H9 (cell line): ENCODE measurements around the gene CTNNA1. TPM values are rescaled to one million over a fixed set of nuclear protein-coding genes. Genes with fewer than 3 reads are reported as not detected.
A peak's percentile ranks its signal among the peaks of the same experiment; 100 is the strongest.

Experiments
- DNase-seq: peaks from one replicate; pipeline ENCODE4 v3.0.0-alpha.2; 2017
- H2AFZ ChIP-seq: one replicate; pipeline ENCODE4 v1.6.1; 2013; ENCODE audit warnings: mild to moderate bottlenecking, low read length, control low read depth, moderate library complexity
- H2AK5ac ChIP-seq: 2 replicates; pipeline ENCODE4 v1.6.1; 2013; ENCODE audit warnings: low read length, control low read depth, mixed read lengths; ENCODE audit not compliant: insufficient read length
- H2BK120ac ChIP-seq: one replicate; pipeline ENCODE4 v1.6.1; 2013; ENCODE audit warnings: low read depth, mild to moderate bottlenecking, low read length, control low read depth, inconsistent platforms; ENCODE audit not compliant: poor library complexity, severe bottlenecking
- H2BK12ac ChIP-seq: 2 replicates; pipeline ENCODE4 v1.6.1; 2013; ENCODE audit warnings: low read length, control low read depth, mixed read lengths, low read depth; ENCODE audit not compliant: insufficient read length
- H2BK15ac ChIP-seq: 2 replicates; pipeline ENCODE4 v1.6.1; 2013; ENCODE audit warnings: low read depth, low read length, control low read depth
- H2BK20ac ChIP-seq: one replicate; pipeline ENCODE4 v1.6.1; 2013; ENCODE audit warnings: low read depth, mild to moderate bottlenecking, low read length, control low read depth, inconsistent platforms; ENCODE audit not compliant: poor library complexity, severe bottlenecking
- H2BK5ac ChIP-seq: 2 replicates; pipeline ENCODE4 v1.6.1; 2013; ENCODE audit warnings: low read length, control low read depth, mixed read lengths; ENCODE audit not compliant: insufficient read length
- H3K14ac ChIP-seq: 2 replicates; pipeline ENCODE4 v1.6.1; 2013; ENCODE audit warnings: low read length, control low read depth; ENCODE audit not compliant: insufficient read depth
- H3K18ac ChIP-seq: 2 replicates; pipeline ENCODE4 v1.6.1; 2013; ENCODE audit warnings: low read depth, mild to moderate bottlenecking, mixed read lengths, low read length, control low read depth; ENCODE audit not compliant: insufficient read length
- H3K23ac ChIP-seq: 2 replicates; pipeline ENCODE4 v1.6.1; 2013; ENCODE audit warnings: low read length, control low read depth, mixed read lengths, low read depth; ENCODE audit not compliant: insufficient read length
- H3K23me2 ChIP-seq: 2 replicates; pipeline ENCODE4 v1.6.1; 2013; ENCODE audit warnings: low read depth, mild to moderate bottlenecking, mixed read lengths, low read length, control low read depth; ENCODE audit not compliant: insufficient read length, poor library complexity, severe bottlenecking
- H3K27ac ChIP-seq: 2 replicates; pipeline ENCODE4 v1.5.1; 2013; ENCODE audit warnings: low read length, control low read depth, mixed read lengths, low read depth; ENCODE audit not compliant: insufficient read length
- H3K27me3 ChIP-seq: 2 replicates; pipeline ENCODE4 v1.6.1; 2013; ENCODE audit warnings: low read length, control low read depth, inconsistent platforms; ENCODE audit not compliant: insufficient read depth
- H3K4ac ChIP-seq: 2 replicates; pipeline ENCODE4 v1.6.1; 2013; ENCODE audit warnings: low read depth, mild to moderate bottlenecking, control low read depth, inconsistent platforms, low read length, moderate library complexity
- H3K4me1 ChIP-seq: 2 replicates; pipeline ENCODE4 v1.6.1; 2013; ENCODE audit warnings: low read length, control low read depth, inconsistent platforms; ENCODE audit not compliant: insufficient read depth
- H3K4me2 ChIP-seq: 2 replicates; pipeline ENCODE4 v1.6.1; 2013; ENCODE audit warnings: low read length, control low read depth, mixed read lengths; ENCODE audit not compliant: insufficient read length, insufficient read depth
- H3K56ac ChIP-seq: 2 replicates; pipeline ENCODE4 v1.6.1; 2013; ENCODE audit warnings: low read depth, mild to moderate bottlenecking, mixed read lengths, low read length, control low read depth; ENCODE audit not compliant: insufficient read length
- H3K79me1 ChIP-seq: 2 replicates; pipeline ENCODE4 v1.6.1; 2013; ENCODE audit warnings: low read depth, mild to moderate bottlenecking, moderate library complexity, low read length, control low read depth, inconsistent platforms; ENCODE audit not compliant: insufficient read depth, poor library complexity, severe bottlenecking
- H3K79me2 ChIP-seq: 2 replicates; pipeline ENCODE4 v1.6.1; 2013; ENCODE audit warnings: low read length, control low read depth, inconsistent platforms; ENCODE audit not compliant: insufficient read depth
- H3K9ac ChIP-seq: 2 replicates; pipeline ENCODE4 v1.6.1; 2013; ENCODE audit warnings: low read length, control low read depth, mixed read lengths; ENCODE audit not compliant: insufficient read length; ENCODE audit errors: extremely low read depth
- H3K9me3 ChIP-seq: one replicate; pipeline ENCODE4 v1.6.1; 2013; ENCODE audit warnings: low read depth, low read length, inconsistent platforms; ENCODE audit not compliant: control insufficient read depth
- H3T11ph ChIP-seq: one replicate; pipeline ENCODE4 v1.6.1; 2013; ENCODE audit warnings: mild to moderate bottlenecking, low read length, control low read depth, inconsistent platforms
- H4K20me1 ChIP-seq: one replicate; pipeline ENCODE4 v1.6.1; 2013; ENCODE audit not compliant: control insufficient read depth, insufficient read length, insufficient read depth
- H4K5ac ChIP-seq: 2 replicates; pipeline ENCODE4 v1.6.1; 2013; ENCODE audit warnings: low read depth, mild to moderate bottlenecking, mixed read lengths, low read length, control low read depth; ENCODE audit not compliant: insufficient read length
- H4K8ac ChIP-seq: replicated peaks from 2 replicates; pipeline ENCODE4 v1.6.1; 2013; ENCODE audit warnings: low read length, control low read depth, mixed read lengths, low read depth; ENCODE audit not compliant: insufficient read length
- H4K91ac ChIP-seq: 2 replicates; pipeline ENCODE4 v1.6.1; 2013; ENCODE audit warnings: low read depth, mild to moderate bottlenecking, moderate library complexity, mixed read lengths, low read length, control low read depth; ENCODE audit not compliant: insufficient read length
- H3K27ac Mint-ChIP-seq, 3 experiments: 2 replicates in 2 of 3; 3 replicates in 1 of 3; pipeline ENCODE4 v1.8.0; 2020 to 2021; ENCODE audit warnings: mixed read lengths in 3 of 3, mild to moderate bottlenecking in 1 of 3, moderate library complexity in 1 of 3
- H3K27me3 Mint-ChIP-seq: 2 replicates; pipeline ENCODE4 v1.8.0; 2021; ENCODE audit warnings: low read depth, mild to moderate bottlenecking, moderate library complexity, mixed read lengths
- H3K36me3 Mint-ChIP-seq, 3 experiments: 2 replicates in 2 of 3; 3 replicates in 1 of 3; pipeline ENCODE4 v1.8.0; 2020 to 2021; ENCODE audit warnings: low read depth in 3 of 3, mixed read lengths in 3 of 3; ENCODE audit not compliant: insufficient read depth in 1 of 3
- H3K4me1 Mint-ChIP-seq, 2 experiments: 2 replicates each; pipeline ENCODE4 v1.8.0; 2020; ENCODE audit warnings: mixed read lengths in 2 of 2
- H3K4me3 Mint-ChIP-seq, 2 experiments: 2 replicates in 1 of 2; 3 replicates in 1 of 2; pipeline ENCODE4 v1.8.0; 2020 to 2021; ENCODE audit warnings: mild to moderate bottlenecking in 2 of 2, mixed read lengths in 2 of 2, moderate library complexity in 1 of 2
- H3K9me3 Mint-ChIP-seq, 2 experiments: 2 replicates in 1 of 2; 3 replicates in 1 of 2; pipeline ENCODE4 v1.8.0; 2020; ENCODE audit warnings: mild to moderate bottlenecking in 2 of 2, mixed read lengths in 2 of 2, moderate library complexity in 1 of 2
- WGBS: extraction: QIAGEN DNeasy Blood & Tissue Kit; methylation state at CpG from one replicate; pipeline ENCODE4 v1.1.7; 2013; ENCODE audit warnings: missing lambda C conversion rate, low lambda C conversion rate, mixed read lengths; ENCODE audit not compliant: insufficient read length; ENCODE audit errors: extremely low coverage; 5-methylcytosine and 5-hydroxymethylcytosine counted together
- total RNA-seq: library from RNA; stranded (reverse); gene quantifications from 2 replicates; pipeline ENCODE4 v1.2.1, GENCODE V29; 2021
- TF ChIP-seq, protein P1 (sequence below): fragments of 200-600 bp; sonication (generic); conservative IDR thresholded peaks from 3 replicates; pipeline ENCODE4 v1.8.0; 2021; ENCODE audit warnings: antibody characterized with exemption, mild to moderate bottlenecking

Gene CTNNA1
- total RNA-seq, 1 experiment from 2014 or later, result 354 TPM

DNA sequence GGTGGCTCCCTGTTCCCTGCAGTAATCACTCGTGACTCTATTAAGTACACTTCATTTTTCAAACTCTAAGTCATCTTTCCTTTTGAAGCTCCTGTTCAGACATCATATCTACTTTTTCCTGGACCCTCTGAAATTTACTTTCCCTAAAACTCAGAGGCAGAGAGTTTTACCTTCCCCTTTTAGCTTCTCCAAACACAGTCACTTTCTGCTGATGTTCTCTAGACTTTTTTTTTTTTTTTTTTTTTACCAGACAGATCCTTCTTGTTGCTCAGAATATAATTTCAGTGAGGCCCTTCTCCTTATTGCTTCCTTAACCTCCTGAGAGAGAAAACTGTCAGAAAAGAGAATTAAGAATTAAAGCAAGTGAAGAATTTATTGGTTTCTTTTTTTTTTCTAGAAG is 208.5 kb downstream of the CTNNA1 start:
- no peak overlapping the region for H2BK15ac ChIP-seq
- no peak overlapping the region for H3K18ac ChIP-seq
- H2AFZ ChIP-seq, result no peak overlapping the region
- no peaks in the 10 kb centered on the region for H3K23me2 ChIP-seq
- no peaks in the 10 kb centered on the region for H4K20me1 ChIP-seq
- H2BK20ac ChIP-seq, result no peak overlapping the region
- TF ChIP-seq, protein P1, sequence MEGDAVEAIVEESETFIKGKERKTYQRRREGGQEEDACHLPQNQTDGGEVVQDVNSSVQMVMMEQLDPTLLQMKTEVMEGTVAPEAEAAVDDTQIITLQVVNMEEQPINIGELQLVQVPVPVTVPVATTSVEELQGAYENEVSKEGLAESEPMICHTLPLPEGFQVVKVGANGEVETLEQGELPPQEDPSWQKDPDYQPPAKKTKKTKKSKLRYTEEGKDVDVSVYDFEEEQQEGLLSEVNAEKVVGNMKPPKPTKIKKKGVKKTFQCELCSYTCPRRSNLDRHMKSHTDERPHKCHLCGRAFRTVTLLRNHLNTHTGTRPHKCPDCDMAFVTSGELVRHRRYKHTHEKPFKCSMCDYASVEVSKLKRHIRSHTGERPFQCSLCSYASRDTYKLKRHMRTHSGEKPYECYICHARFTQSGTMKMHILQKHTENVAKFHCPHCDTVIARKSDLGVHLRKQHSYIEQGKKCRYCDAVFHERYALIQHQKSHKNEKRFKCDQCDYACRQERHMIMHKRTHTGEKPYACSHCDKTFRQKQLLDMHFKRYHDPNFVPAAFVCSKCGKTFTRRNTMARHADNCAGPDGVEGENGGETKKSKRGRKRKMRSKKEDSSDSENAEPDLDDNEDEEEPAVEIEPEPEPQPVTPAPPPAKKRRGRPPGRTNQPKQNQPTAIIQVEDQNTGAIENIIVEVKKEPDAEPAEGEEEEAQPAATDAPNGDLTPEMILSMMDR, result no peak
- WGBS, result no CpG with 5 or more reads among the region's 1 CpG
- H3K27me3 ChIP-seq, result no peaks in the 10 kb centered on the region
- H3K79me2 ChIP-seq, result no peaks in the 10 kb centered on the region
- H3K56ac ChIP-seq, result no peak overlapping the region
- no peak overlapping the region for H3K27ac ChIP-seq
- H3K14ac ChIP-seq, result no peak overlapping the region
- H4K8ac ChIP-seq, result no peak overlapping the region
- H3K36me3 Mint-ChIP-seq, result no peaks in the 10 kb centered on the region
- peaks cover 29 to 45% of the 10 kb centered on the region in 2 experiments for H3K4me1 Mint-ChIP-seq
- H2AK5ac ChIP-seq, result no peak overlapping the region
- no peaks in the 10 kb centered on the region for H3K9me3 Mint-ChIP-seq
- no peak overlapping the region for H2BK120ac ChIP-seq
- no peak overlapping the region for H4K91ac ChIP-seq
- no peak overlapping the region for H4K5ac ChIP-seq
- no peak overlapping the region for H2BK5ac ChIP-seq
- H3K27ac Mint-ChIP-seq, result peak overlapping the region in 1 of 3 experiments; percentile 9; a peak in 1 of 7 replicates
- H3T11ph ChIP-seq, result no peak overlapping the region
- peaks cover 5% of the 10 kb centered on the region; the same call in 1 of the 2 replicates for H3K4me1 ChIP-seq
- H3K4ac ChIP-seq, result no peak overlapping the region
- no peaks in the 10 kb centered on the region for H3K9me3 ChIP-seq
- H3K9ac ChIP-seq, result no peak overlapping the region
- no peak for DNase-seq
- H2BK12ac ChIP-seq, result no peak overlapping the region
- H3K79me1 ChIP-seq, result no peaks in the 10 kb centered on the region
- no peak overlapping the region for H3K4me2 ChIP-seq
- H3K4me3 Mint-ChIP-seq, result no peak overlapping the region
- no peaks in the 10 kb centered on the region; the same call in 1 of the 2 replicates for H3K27me3 Mint-ChIP-seq
- H3K23ac ChIP-seq, result no peak overlapping the region
